Endothelial cell of umbilical vein (primary cell): ENCODE data around the gene SUDS3. TPM values are rescaled to one million over a fixed set of nuclear protein-coding genes. Genes with fewer than 3 reads are reported as not detected.

Experiments used
- BruUV-seq: library from RNA; stranded (reverse); fragments of 400-500 nt; replicated peaks from 2 replicates; lab custom pipeline; 2021; lab: Mats Ljungman, UMichigan
- CTCF ChIA-PET: fragments of 300-600, 350-600 bp; sonication (Branson Sonifier 250); formaldehyde crosslinking; loops from one replicate; lab custom pipeline; 2021; ENCODE audit warnings: antibody characterized with exemption, inconsistent platforms; lab: Charles Lee
- POLR2A ChIA-PET: fragments of 300-600, 350-600 bp; sonication (Branson Sonifier 250); formaldehyde crosslinking; loops from one replicate; lab custom pipeline; 2021; ENCODE audit warnings: antibody characterized with exemption, inconsistent platforms; lab: Charles Lee
- DNase-seq: peaks from one replicate; pipeline ENCODE4 v3.0.0-alpha.2; 2011; ENCODE audit warnings: low read depth, low spot score
- FAIRE-seq: peaks from 2 replicates; lab custom pipeline; 2011; peaks lifted over from hg19 to GRCh38; lab: Jason Lieb, UNC
- H2AFZ ChIP-seq: 2 replicates; pipeline ENCODE4 v1.6.0; 2012; ENCODE audit warnings: low read depth, low read length, control low read depth, inconsistent platforms
- H3K27ac ChIP-seq: 2 replicates; pipeline ENCODE4 v1.5.1; 2011; ENCODE audit warnings: low read depth, mild to moderate bottlenecking, control low read depth, low read length, moderate library complexity; ENCODE audit not compliant: insufficient read depth
- H3K27me3 ChIP-seq, 2 experiments: 2 replicates each; pipeline versions ENCODE4 v1.6.0 to v1.6.1; 2011; ENCODE audit warnings: low read length in 2 of 2, mixed read lengths in 1 of 2; ENCODE audit not compliant: control insufficient read depth in 2 of 2, insufficient read depth in 2 of 2
- H3K36me3 ChIP-seq, 2 experiments: 2 replicates in 1 of 2; 3 replicates in 1 of 2; pipeline ENCODE4 v1.5.1; 2011; ENCODE audit warnings: low read length in 2 of 2, mild to moderate bottlenecking in 1 of 2, moderate library complexity in 1 of 2; ENCODE audit not compliant: control insufficient read depth in 2 of 2, insufficient read depth in 2 of 2; ENCODE audit errors: extremely low read depth in 1 of 2
- H3K4me1 ChIP-seq: 3 replicates; pipeline ENCODE4 v1.5.1; 2011; ENCODE audit warnings: mild to moderate bottlenecking, low read length; ENCODE audit not compliant: control insufficient read depth, insufficient read depth; ENCODE audit errors: extremely low read depth
- H3K4me2 ChIP-seq: 2 replicates; pipeline ENCODE4 v1.6.1; 2011; ENCODE audit warnings: low read length, control low read depth, mixed read lengths; ENCODE audit not compliant: insufficient read depth
- H3K4me3 ChIP-seq, 3 experiments: fragments of 200-600 bp in 1 of 3; sonication (generic), shearing (Covaris generic) in 1 of 3; replicated peaks in 1 of 3; 2 replicates each; pipeline ENCODE4 v1.5.1; 2011 to 2016; ENCODE audit warnings: control low read depth in 3 of 3, low read length in 3 of 3, mild to moderate bottlenecking in 2 of 3, inconsistent platforms in 1 of 3, low read depth in 1 of 3, moderate library complexity in 1 of 3; ENCODE audit not compliant: insufficient read depth in 1 of 3
- H3K79me2 ChIP-seq: 2 replicates; pipeline ENCODE4 v1.6.0; 2012; ENCODE audit warnings: low read length, inconsistent platforms; ENCODE audit not compliant: control insufficient read depth, insufficient read depth
- H3K9ac ChIP-seq: replicated peaks from 2 replicates; pipeline ENCODE3; 2011; ENCODE audit warnings: low read length, control low read depth; ENCODE audit not compliant: insufficient read depth; ENCODE audit errors: extremely low read depth
- H3K9me1 ChIP-seq: replicated peaks from 3 replicates; pipeline ENCODE4 v1.6.0; 2011; ENCODE audit warnings: mild to moderate bottlenecking, low read length; ENCODE audit not compliant: control insufficient read depth, insufficient read depth; ENCODE audit errors: extremely low read depth
- H3K9me3 ChIP-seq: replicated peaks from 2 replicates; pipeline ENCODE4 v1.5.1; 2012; ENCODE audit warnings: low read length, inconsistent platforms; ENCODE audit not compliant: control insufficient read depth, insufficient read depth
- H4K20me1 ChIP-seq: replicated peaks from 2 replicates; pipeline ENCODE3; 2011; ENCODE audit warnings: mild to moderate bottlenecking, low read length; ENCODE audit not compliant: control insufficient read depth, insufficient read depth; ENCODE audit errors: extremely low read depth
- CTCF ChIP-seq, 2 donors: IDR thresholded peaks; 1 replicate in 1 of 2; 2 replicates in 1 of 2; pipeline ENCODE4 v1.5.1; 2011; ENCODE audit warnings: low read length in 2 of 2, mild to moderate bottlenecking in 2 of 2, moderate library complexity in 2 of 2, control low read depth in 1 of 2, inconsistent platforms in 1 of 2, low read depth in 1 of 2; ENCODE audit not compliant: insufficient read depth in 1 of 2; ENCODE audit errors: extremely low read depth in 1 of 2
- EZH2 ChIP-seq: IDR thresholded peaks from 2 replicates; pipeline ENCODE4 v1.6.1; 2012; ENCODE audit warnings: borderline replicate concordance, low read depth, mild to moderate bottlenecking, moderate library complexity, low read length, inconsistent platforms; ENCODE audit not compliant: severe bottlenecking
- FOS ChIP-seq: IDR thresholded peaks from 2 replicates; pipeline ENCODE4 v1.6.1; 2011; ENCODE audit warnings: mild to moderate bottlenecking, low read length, moderate library complexity, borderline replicate concordance; ENCODE audit not compliant: insufficient read depth
- GATA2 ChIP-seq: IDR thresholded peaks from 2 replicates; pipeline ENCODE4 v1.7.0; 2011; ENCODE audit warnings: low read depth, mild to moderate bottlenecking, moderate library complexity, mixed read lengths, low read length; ENCODE audit not compliant: insufficient read length, insufficient read depth
- JUN ChIP-seq: IDR thresholded peaks from 2 replicates; pipeline ENCODE4 v1.6.1; 2011; ENCODE audit warnings: borderline replicate concordance, low read depth; ENCODE audit not compliant: insufficient read length, insufficient read depth
- MAX ChIP-seq: IDR thresholded peaks from 2 replicates; pipeline ENCODE4 v1.6.1; 2011; ENCODE audit not compliant: insufficient read depth, insufficient read length
- MYC ChIP-seq: IDR thresholded peaks from one replicate; pipeline ENCODE4 v1.6.1; 2011; ENCODE audit warnings: mild to moderate bottlenecking, low read depth, low read length
- POLR2A ChIP-seq: IDR thresholded peaks from 2 replicates; pipeline ENCODE4 v1.6.1; 2012; ENCODE audit warnings: low read depth, mild to moderate bottlenecking, control low read depth, low read length
- POLR2AphosphoS5 ChIP-seq: IDR thresholded peaks from 2 replicates; pipeline ENCODE4 v1.6.1; 2012; ENCODE audit warnings: low read depth, mild to moderate bottlenecking, control low read depth, low read length, moderate library complexity; ENCODE audit not compliant: insufficient read depth
- dilution Hi-C: fragments of 300-500 bp; cut with MboI; formaldehyde crosslinking; loops from one replicate; pipeline ENCODE4 v1.15.0; 2019; ENCODE audit warnings: low sequenced_read_pairs; ENCODE audit not compliant: extremely low pct_ligation_motif_present
- intact Hi-C: fragments of 100-400 bp; cut with micrococcal nuclease; formaldehyde crosslinking; loops from one replicate; pipeline ENCODE4 v1.10.0; 2022
- polyA plus RNA-seq, 4 experiments: library from polyadenylated mRNA; depleted of rRNA in 3 of 4; stranded (reverse) in 3 of 4; unstranded in 1 of 4; fragments of >200 nt; gene quantifications; 2 replicates each; pipeline versions ENCODE4 v1.2.1 to v1.2.3, GENCODE V29; 2011 to 2012; ENCODE audit warnings: missing spikeins in 1 of 4
- total RNA-seq: library from RNA; stranded (reverse); gene quantifications from 2 replicates; pipeline ENCODE4 v1.2.3, GENCODE V29; 2021

SUDS3 gene
- total and polyA plus RNA-seq, 2 donors (not counting 3 experiments of a cell fraction or from before 2014, with no cell fraction given) = 16.9 to 27.4 TPM

- Histone ChIP-seq H3K9me1 (no peaks in the 10 kb centered on the region), H3K27me3 (no peaks in the 10 kb centered on the region), H3K4me3 (no peak overlapping the region), H3K79me2 (no peaks in the 10 kb centered on the region), H3K27ac (no peak overlapping the region), H3K9ac (no peak overlapping the region), H3K4me1 (no peaks in the 10 kb centered on the region), H3K36me3 (no peaks in the 10 kb centered on the region), H4K20me1 (no peaks in the 10 kb centered on the region), H2AFZ (no peak overlapping the region), H3K9me3 (no peaks in the 10 kb centered on the region), H3K4me2 (no peak overlapping the region)
- intact Hi-C loops (no loop called here), dilution Hi-C loops (no loop called here)
- TF ChIP-seq EZH2 (no peak), POLR2AphosphoS5 (no peak), FOS (no peak), MAX (no peak), GATA2 (no peak), MYC (no peak), JUN (no peak), POLR2A (no peak), CTCF (IDR thresholded peaks at IDR 0.05; ENCODE audit: extremely low read depth in 1 of 2, insufficient read depth in 1 of 2, low read depth in 1 of 2, low read length in 2 of 2) (no peak)
- ChIA-PET POLR2A (no interaction called here), CTCF (interaction anchor here (1.6 kb wide), 1 partner anchor 20 kb away, joined by 9 read pairs; no protein-coding TSS in a partner anchor)
- no peak for DNase-seq
- BruUV-seq = no TSS peak
- FAIRE-seq = no peak
Measured at GRCh38 chr12:118425364-118425763, 49.0 kb downstream of the SUDS3 start.
